GM18520 (cell line): ENCODE data around the gene MUSK.

Source experiments
- ATAC-seq: cut with Tn5 transposase; IDR thresholded peaks from one replicate; pipeline ENCODE4 v1.9.1; 2021; ENCODE audit not compliant: unreplicated experiment

The MUSK gene

DNA sequence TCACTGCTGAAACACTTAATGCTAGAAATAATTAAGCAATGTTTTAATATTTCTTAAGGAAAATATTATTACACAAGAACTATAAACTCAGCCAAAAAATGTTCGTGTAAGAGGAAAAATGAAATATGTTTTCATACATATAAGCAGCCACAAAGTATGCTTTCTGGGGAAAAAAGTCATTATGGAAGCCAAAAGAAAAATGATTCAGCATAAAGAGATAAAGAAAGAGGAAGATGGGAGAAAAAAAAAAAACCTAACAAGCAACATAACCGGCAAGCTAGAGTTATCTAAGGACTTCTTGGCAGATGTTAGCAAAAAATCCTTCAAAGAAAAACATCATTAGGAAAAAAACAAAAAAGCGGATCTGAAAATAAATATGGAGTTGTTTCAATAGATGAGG lies 179.1 kb downstream of the MUSK start:
- ATAC-seq = no peak

DNA sequence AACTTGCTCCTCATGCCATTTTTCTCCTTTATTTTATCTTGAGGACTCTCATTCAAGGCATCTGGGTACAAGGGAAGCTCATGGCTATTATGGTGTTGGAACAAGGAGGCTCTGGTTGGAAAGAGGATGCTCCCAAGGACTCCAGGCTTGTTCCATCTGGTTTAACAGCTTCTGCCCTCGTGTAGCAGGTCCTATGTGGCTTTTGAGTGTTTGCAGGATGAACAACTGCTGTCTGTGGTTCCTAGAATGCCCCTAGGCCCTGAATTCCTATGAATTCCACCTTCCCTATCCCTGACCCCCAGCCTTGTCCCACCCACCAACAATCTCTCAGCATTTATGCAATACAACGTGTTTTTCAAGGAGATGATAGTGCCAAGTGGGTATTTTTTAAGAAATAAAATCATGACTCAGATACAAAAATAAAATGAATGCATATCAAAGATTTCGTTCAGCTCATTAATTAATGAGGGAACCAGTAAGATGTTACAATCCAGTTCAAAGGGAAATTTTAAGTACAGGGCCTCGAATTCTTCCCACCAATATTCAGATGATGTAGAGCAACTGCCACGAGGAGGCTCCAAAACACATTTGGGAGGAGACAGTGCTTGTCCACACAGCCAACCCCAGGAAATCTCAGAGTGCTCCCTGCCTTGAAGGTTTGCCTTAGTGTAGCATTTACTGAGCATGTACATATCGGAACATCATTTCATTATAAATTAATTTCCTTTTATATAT lies 182.0 kb downstream of the MUSK start:
- no peak for ATAC-seq
